Upper lobe of right lung (tissue), 1 donor: ENCODE measurements around the gene NUDT8. TPM values are rescaled to one million over a fixed set of nuclear protein-coding genes. Genes with fewer than 3 reads are reported as not detected.
A peak's percentile ranks its signal among the peaks of the same experiment; 100 is the strongest.

Source experiments
- ATAC-seq: fragments of 200-7000 bp; cut with Tn5 transposase; one replicate; pipeline ENCODE4 v1.9.1; 2020; ENCODE audit warnings: mild to moderate bottlenecking, moderate library complexity
- DNase-seq: peaks from one replicate; pipeline ENCODE4 v3.0.0-alpha.2; 2020
- H3K27ac ChIP-seq: fragments of 200-600 bp; one replicate; pipeline ENCODE4 v1.8.0; 2022
- H3K27me3 ChIP-seq: fragments of 200-600 bp; one replicate; pipeline ENCODE4 v1.8.0; 2022; ENCODE audit warnings: mild to moderate bottlenecking
- H3K36me3 ChIP-seq: fragments of 200-600 bp; one replicate; pipeline ENCODE4 v1.8.0; 2022
- H3K4me1 ChIP-seq: fragments of 200-600 bp; one replicate; pipeline ENCODE4 v1.8.0; 2022
- H3K4me3 ChIP-seq: fragments of 200-600 bp; one replicate; pipeline ENCODE4 v1.8.0; 2022; ENCODE audit warnings: mild to moderate bottlenecking
- H3K9me3 ChIP-seq: fragments of 200-600 bp; one replicate; pipeline ENCODE4 v1.8.0; 2022
- intact Hi-C: fragments of 100-400 bp; cut with DNase I; formaldehyde crosslinking; loops from one replicate; pipeline ENCODE4 v1.11.0; 2022
- total RNA-seq: library from RNA; stranded (reverse); fragmentation: NEBNext Ultra II Directional; extraction: Animal tissue kit (Norgen Biotek cat#: 25700); gene quantifications from one replicate; pipeline ENCODE4 v1.2.1, GENCODE V29; 2021
- TF ChIP-seq, protein P1 (sequence below): fragments of 200-600 bp; IDR thresholded peaks from one replicate; pipeline ENCODE4 v1.8.0; 2022; ENCODE audit warnings: antibody characterized with exemption
- donor health status: DM: no; HTN: yes; CAD: no; lungs with severe emphysema.

The NUDT8 gene
- total RNA-seq, 1 donor from 2014 or later: 12.2 TPM

DNA sequence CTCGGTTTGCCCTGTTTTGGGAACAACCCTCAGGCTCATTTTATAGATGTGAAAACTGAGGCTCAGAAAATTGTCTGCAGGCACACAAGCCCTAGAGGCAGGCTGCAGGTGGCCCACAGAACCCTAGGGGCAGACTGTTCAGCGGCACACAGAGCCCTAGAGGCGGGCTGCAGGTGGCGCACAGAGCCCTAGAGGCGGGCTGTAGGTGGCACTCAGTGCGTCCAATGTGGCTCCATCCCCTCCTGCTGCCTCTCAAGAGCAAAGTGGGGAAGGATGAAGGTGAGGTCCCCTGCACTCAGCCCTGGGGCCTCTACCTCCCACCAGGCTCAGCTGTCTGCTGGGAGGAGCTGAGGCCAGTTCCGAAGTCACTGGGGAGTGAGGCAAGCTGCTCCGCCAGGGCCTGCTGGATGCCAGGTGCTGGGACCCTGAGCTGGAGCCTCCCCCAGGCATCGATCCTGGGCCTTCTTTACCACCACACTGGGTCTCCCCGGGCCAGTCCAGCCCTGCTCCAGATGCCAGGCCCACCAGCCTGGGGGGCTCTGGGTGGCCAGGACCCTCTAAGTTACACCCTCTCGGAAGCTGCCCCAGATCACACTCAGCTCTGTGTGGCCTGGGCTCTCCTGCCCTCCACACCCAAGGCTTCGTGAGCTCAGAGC lies 18.5 kb upstream of the NUDT8 start:
- Histone ChIP-seq H3K4me1 (no peaks in the 10 kb centered on the region), H3K36me3 (no peaks in the 10 kb centered on the region), H3K9me3 (no peaks in the 10 kb centered on the region), H3K4me3 (no peak overlapping the region), H3K27ac (no peak overlapping the region), H3K27me3 (peaks cover 4% of the 10 kb centered on the region)
- DNase-seq (peak; percentile 59), ATAC-seq (peak; percentile 45)
- TF ChIP-seq, protein P1, sequence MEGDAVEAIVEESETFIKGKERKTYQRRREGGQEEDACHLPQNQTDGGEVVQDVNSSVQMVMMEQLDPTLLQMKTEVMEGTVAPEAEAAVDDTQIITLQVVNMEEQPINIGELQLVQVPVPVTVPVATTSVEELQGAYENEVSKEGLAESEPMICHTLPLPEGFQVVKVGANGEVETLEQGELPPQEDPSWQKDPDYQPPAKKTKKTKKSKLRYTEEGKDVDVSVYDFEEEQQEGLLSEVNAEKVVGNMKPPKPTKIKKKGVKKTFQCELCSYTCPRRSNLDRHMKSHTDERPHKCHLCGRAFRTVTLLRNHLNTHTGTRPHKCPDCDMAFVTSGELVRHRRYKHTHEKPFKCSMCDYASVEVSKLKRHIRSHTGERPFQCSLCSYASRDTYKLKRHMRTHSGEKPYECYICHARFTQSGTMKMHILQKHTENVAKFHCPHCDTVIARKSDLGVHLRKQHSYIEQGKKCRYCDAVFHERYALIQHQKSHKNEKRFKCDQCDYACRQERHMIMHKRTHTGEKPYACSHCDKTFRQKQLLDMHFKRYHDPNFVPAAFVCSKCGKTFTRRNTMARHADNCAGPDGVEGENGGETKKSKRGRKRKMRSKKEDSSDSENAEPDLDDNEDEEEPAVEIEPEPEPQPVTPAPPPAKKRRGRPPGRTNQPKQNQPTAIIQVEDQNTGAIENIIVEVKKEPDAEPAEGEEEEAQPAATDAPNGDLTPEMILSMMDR: no peak
- intact Hi-C loops: no loop called here

DNA sequence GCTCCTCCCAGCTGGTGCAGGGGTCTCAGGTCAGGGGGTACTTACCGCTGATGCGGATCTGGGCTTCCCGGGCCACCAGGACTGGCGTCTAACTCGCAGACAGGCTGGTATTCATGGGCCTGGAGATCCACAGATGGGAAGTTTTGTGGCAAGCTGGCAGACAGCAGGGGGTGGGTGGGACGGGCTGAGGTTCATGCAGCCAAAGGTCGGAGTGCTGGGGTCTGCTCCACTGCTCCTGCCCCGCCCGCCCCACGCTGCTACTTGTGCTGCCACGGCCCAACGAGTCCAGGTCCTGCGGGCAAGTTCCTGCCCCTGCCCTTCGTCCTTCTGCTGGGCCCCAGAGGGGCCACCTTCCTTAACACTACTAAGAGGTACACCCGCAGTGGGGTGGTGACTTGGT lies 17.7 kb upstream of the NUDT8 start:
- DNase-seq (peak; percentile 37), ATAC-seq (no peak)

DNA sequence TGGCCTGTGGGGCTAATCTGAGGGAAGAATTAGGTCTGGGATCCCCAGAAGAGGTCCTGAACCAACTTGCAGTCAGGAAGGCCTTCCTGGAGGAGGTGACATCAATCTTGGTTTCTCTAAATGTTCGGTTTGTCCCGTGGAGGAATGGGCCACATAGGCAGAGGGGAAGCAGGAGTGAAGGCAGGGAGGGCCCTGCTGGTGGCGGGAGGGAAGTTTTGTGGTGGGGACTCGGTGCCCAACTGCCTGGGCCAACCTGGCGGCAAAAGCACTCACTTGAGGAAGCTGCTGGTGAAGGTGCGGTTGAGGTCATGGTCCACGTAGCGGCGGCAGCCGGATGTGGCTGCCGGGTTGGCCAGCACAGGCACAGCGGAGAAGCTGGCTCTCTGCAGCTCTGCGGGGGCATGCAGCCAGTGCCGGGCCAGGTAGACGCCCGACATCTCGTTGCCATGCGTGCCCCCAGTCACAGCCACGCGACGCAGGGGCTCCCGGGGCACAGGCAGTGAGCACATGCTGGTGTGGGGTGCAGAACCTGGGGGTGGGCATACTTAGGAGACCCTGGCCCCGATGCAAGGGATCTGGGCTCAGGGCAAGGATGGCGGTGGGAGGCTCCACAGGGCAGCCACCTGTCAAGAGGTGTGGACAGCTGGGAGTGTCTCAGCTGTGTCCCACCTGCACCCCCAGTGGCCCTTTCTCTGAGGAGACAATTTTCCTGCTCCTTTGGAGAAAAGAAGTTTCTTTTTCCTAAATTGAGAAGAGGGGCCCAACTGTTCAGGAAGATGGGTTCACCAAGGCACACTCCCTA lies 17.0 kb upstream of the NUDT8 start:
- H3K9me3 ChIP-seq: no peaks in the 10 kb centered on the region
- H3K4me1 ChIP-seq: no peaks in the 10 kb centered on the region
- H3K27ac ChIP-seq: no peak overlapping the region
- intact Hi-C loops: no loop called here
- peaks cover 4% of the 10 kb centered on the region for H3K27me3 ChIP-seq
- DNase-seq (no peak), ATAC-seq (no peak)
- TF ChIP-seq, protein P1: no peak
- no peak overlapping the region for H3K4me3 ChIP-seq
- H3K36me3 ChIP-seq: no peaks in the 10 kb centered on the region

More for the DNA sequence above, 17.7 kb upstream of the NUDT8 start:
- intact Hi-C loops: no loop called here
- H3K9me3 ChIP-seq: no peaks in the 10 kb centered on the region
- no peaks in the 10 kb centered on the region for H3K36me3 ChIP-seq
- H3K4me3 ChIP-seq: no peak overlapping the region
- TF ChIP-seq, protein P1: no peak
- peaks cover 4% of the 10 kb centered on the region for H3K27me3 ChIP-seq
- no peak overlapping the region for H3K27ac ChIP-seq
- H3K4me1 ChIP-seq: no peaks in the 10 kb centered on the region

DNA sequence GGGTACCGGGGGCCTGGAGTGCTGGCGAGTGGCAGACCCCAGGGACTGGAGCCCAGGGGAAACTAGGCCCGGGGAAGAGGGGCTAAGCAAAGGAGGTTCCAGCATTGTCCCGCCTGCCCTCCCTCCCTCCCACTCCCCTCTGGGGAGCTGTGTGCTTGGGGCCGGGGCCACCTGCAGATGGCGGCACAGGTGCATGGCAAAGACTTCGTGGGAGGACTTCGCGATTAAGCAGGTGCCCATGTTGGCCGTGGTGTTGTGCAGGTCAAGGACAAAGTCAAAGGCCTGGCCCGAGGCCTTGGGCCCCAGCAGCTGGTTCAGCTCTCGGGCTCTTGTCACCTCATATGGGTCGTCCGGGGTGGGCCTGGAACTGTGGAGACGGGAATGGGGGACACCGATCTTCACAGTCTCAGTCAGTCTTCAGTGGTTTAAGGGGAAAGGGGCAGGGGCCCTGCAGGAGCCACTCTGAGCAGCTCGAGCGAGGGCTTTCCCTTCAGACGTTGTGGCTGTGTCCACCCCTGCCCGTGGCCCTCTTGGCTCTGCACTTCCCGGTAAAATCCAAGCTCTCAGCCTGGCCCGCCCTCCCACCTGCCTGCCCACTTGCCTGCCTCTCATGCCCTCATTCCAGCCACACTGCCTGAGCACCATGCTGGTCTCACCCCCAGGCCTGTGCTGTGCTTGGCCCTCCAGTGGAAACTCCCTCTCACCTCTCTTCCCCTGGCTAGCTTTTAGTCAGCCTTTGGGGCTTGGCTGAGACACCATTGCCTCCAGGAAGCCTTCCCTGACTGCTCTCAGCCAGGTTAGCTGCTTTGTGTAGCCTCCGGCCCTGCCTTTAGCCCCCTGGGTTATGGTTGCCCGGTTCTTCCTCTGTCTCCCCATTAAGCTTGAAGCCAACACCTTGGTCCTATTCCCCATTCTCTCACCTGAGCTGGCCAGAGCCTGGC lies 16.1 kb upstream of the NUDT8 start:
- H3K4me3 ChIP-seq: no peak overlapping the region
- TF ChIP-seq, protein P1: no peak
- no peak for ATAC-seq
- no peak overlapping the region for H3K27ac ChIP-seq
- H3K27me3 ChIP-seq: peaks cover 4% of the 10 kb centered on the region
- H3K36me3 ChIP-seq: no peaks in the 10 kb centered on the region
- no peaks in the 10 kb centered on the region for H3K9me3 ChIP-seq
- no peak for DNase-seq
- H3K4me1 ChIP-seq: no peaks in the 10 kb centered on the region
- intact Hi-C loops: no loop called here
